ENCODE data around the gene SPOCK1. TPM values are rescaled to one million over a fixed set of nuclear protein-coding genes. Genes with fewer than 3 reads are reported as not detected.

SPOCK1 gene
- total RNA-seq, 4 donors from 2014 or later = 1.1 to 6.4 (median 4.2) TPM; not detected in 1

- H3K27me3 ChIP-seq = no peaks in the 10 kb centered on the region
- H3K27ac ChIP-seq = no peak overlapping the region
- H3K4me3 ChIP-seq = no peak overlapping the region
- TF ChIP-seq CTCF (IDR thresholded peaks at IDR 0.05) (no peak), POLR2A (IDR thresholded peaks at IDR 0.05) (no peak)
- no peak for DNase-seq
- no peaks in the 10 kb centered on the region for H3K9me3 ChIP-seq
- no peaks in the 10 kb centered on the region for H3K4me1 ChIP-seq
- no peaks in the 10 kb centered on the region for H3K36me3 ChIP-seq
Measured at GRCh38 chr5:137164961-137165360, 334.2 kb downstream of the SPOCK1 start.

- Histone ChIP-seq H3K9me3 (no peaks in the 10 kb centered on the region), H3K36me3 (no peaks in the 10 kb centered on the region), H3K4me3 (no peak overlapping the region), H3K27me3 (no peaks in the 10 kb centered on the region), H3K4me1 (no peaks in the 10 kb centered on the region), H3K27ac (no peak overlapping the region)
- DNase-seq = no peak
- TF ChIP-seq POLR2A (IDR thresholded peaks at IDR 0.05) = no peak
- TF ChIP-seq CTCF (IDR thresholded peaks at IDR 0.05) = no peak
Measured at GRCh38 chr5:137164536-137164935, 334.6 kb downstream of the SPOCK1 start.

DNA sequence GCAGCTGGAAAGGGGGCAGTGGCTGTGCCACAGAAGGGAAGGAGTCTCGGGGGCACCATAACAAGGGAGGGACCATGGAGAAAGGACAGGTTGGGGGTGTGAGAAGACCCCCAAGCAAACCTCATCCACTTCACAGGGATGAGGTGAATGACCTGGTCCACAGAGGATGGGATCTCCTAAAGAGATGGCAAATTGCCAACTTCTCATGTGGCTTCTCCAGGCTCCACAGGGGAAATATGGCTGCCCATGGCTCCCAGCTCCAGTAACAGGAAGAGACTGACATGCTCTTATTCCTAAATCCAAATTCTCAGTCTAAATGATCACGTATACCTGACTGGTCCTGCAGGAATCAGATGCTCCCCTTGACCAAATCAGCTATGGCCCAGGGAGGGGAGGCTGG, 340.4 kb downstream of the SPOCK1 start:
- Histone ChIP-seq H3K27me3 (no peaks in the 10 kb centered on the region), H3K4me3 (no peak overlapping the region), H3K9me3 (no peaks in the 10 kb centered on the region), H3K36me3 (no peaks in the 10 kb centered on the region), H3K27ac (no peak overlapping the region), H3K4me1 (no peaks in the 10 kb centered on the region)
- no peak for DNase-seq
- TF ChIP-seq POLR2A (IDR thresholded peaks at IDR 0.05) (no peak), CTCF (IDR thresholded peaks at IDR 0.05) (no peak)

- TF ChIP-seq CTCF (IDR thresholded peaks at IDR 0.05) (no peak), POLR2A (IDR thresholded peaks at IDR 0.05) (no peak)
- Histone ChIP-seq H3K27ac (no peak overlapping the region), H3K27me3 (no peaks in the 10 kb centered on the region), H3K4me1 (no peaks in the 10 kb centered on the region), H3K9me3 (no peaks in the 10 kb centered on the region), H3K4me3 (no peak overlapping the region), H3K36me3 (no peaks in the 10 kb centered on the region)
- no peak for DNase-seq
Measured at GRCh38 chr5:137156180-137156579, 342.9 kb downstream of the SPOCK1 start.

GRCh38 chr5:137155261-137156000, 343.7 kb downstream of the SPOCK1 start:
- H3K36me3 ChIP-seq = no peaks in the 10 kb centered on the region
- TF ChIP-seq CTCF (IDR thresholded peaks at IDR 0.05) = no peak
- no peak overlapping the region for H3K4me3 ChIP-seq
- no peaks in the 10 kb centered on the region for H3K9me3 ChIP-seq
- no peak for DNase-seq
- H3K27ac ChIP-seq = no peak overlapping the region
- H3K4me1 ChIP-seq = no peaks in the 10 kb centered on the region
- H3K27me3 ChIP-seq = no peaks in the 10 kb centered on the region

Data from Peyer's patch (tissue), 4 donors.